Measurements from ENCODE around the gene ROM1. TPM values are rescaled to one million over a fixed set of nuclear protein-coding genes. Genes with fewer than 3 reads are reported as not detected.
A peak's percentile ranks its signal among the peaks of the same experiment; 100 is the strongest.
"Not testable (repeated sequence)": the region's sequence is repeated elsewhere in the genome, so short reads cannot be mapped to it uniquely, and the experiment has no call there.

The ROM1 gene
- total RNA-seq, 1 donor from 2014 or later, result 3.2 TPM

GRCh38 chr11:62616957-62617356 lies 3.9 kb downstream of the ROM1 start:
- H3K27me3 Mint-ChIP-seq (ENCODE audit: insufficient read depth); H3K9me3 Mint-ChIP-seq; intact Hi-C loops (cut with micrococcal nuclease); DNase-seq (ENCODE audit: low spot score); H3K4me3 Mint-ChIP-seq; H3K27ac Mint-ChIP-seq: not testable (repeated sequence)
- peaks cover 24% of the 10 kb centered on the region for H3K36me3 Mint-ChIP-seq (ENCODE audit: low read depth)
- peaks cover 35% of the 10 kb centered on the region for H3K4me1 Mint-ChIP-seq (ENCODE audit: low read depth)

GRCh38 chr11:62621027-62621566 lies 8.0 kb downstream of the ROM1 start:
- H3K9me3 Mint-ChIP-seq, result no peaks in the 10 kb centered on the region
- H3K36me3 Mint-ChIP-seq (ENCODE audit: low read depth), result peaks cover 35% of the 10 kb centered on the region
- intact Hi-C loops (cut with micrococcal nuclease), result loop anchor here (5.0 kb wide), 1 partner anchor 221 kb away; no protein-coding TSS in a partner anchor
- H3K27me3 Mint-ChIP-seq (ENCODE audit: insufficient read depth), result no peaks in the 10 kb centered on the region
- no peak for DNase-seq (ENCODE audit: low spot score)
- peaks cover 25% of the 10 kb centered on the region for H3K4me1 Mint-ChIP-seq (ENCODE audit: low read depth)
- H3K27ac Mint-ChIP-seq, result peak overlapping the region; percentile 92
- H3K4me3 Mint-ChIP-seq, result peak overlapping the region; percentile 95

- Mint-ChIP-seq H3K27me3 (ENCODE audit: insufficient read depth) (no peaks in the 10 kb centered on the region), H3K27ac (peak within 1 kb of the TSS; percentile 96), H3K36me3 (ENCODE audit: low read depth) (peaks cover 35% of the 10 kb centered on the region), H3K4me3 (peak within 1 kb of the TSS; percentile 95), H3K4me1 (ENCODE audit: low read depth) (peaks cover 25% of the 10 kb centered on the region), H3K9me3 (no peaks in the 10 kb centered on the region)
- intact Hi-C loops (cut with micrococcal nuclease), result loop anchor here (1.0 to 5.0 kb wide), 8 partner anchors 10 to 220 kb away; partner anchors contain the start of genes C11orf98, CSKMT, EML3 and GANAB
- DNase-seq (ENCODE audit: low spot score), result peak; percentile 96
These were observed 8.8 kb downstream of the ROM1 start, which contains the start of gene B3GAT3 for GRCh38 chr11:62621567-62622470. Gene B3GAT3 (minus strand): TSS chr11:62621986. CDS start chr11:62621947, 39 bp downstream.

GRCh38 chr11:62622476-62623089 lies 9.5 kb downstream of the ROM1 start:
- Mint-ChIP-seq H3K27me3 (ENCODE audit: insufficient read depth) (no peaks in the 10 kb centered on the region), H3K4me3 (peak overlapping the region; percentile 82), H3K27ac (peak overlapping the region; percentile 96), H3K4me1 (ENCODE audit: low read depth) (peaks cover 25% of the 10 kb centered on the region), H3K36me3 (ENCODE audit: low read depth) (peaks cover 38% of the 10 kb centered on the region), H3K9me3 (no peaks in the 10 kb centered on the region)
- intact Hi-C loops (cut with micrococcal nuclease), result loop anchor here (1.0 to 5.0 kb wide), 8 partner anchors 10 to 220 kb away; partner anchors contain the start of genes C11orf98, CSKMT, EML3 and GANAB
- no peak for DNase-seq (ENCODE audit: low spot score)

GRCh38 chr11:62627713-62628112 lies 14.7 kb downstream of the ROM1 start:
- Mint-ChIP-seq H3K27me3 (ENCODE audit: insufficient read depth) (no peaks in the 10 kb centered on the region), H3K4me1 (ENCODE audit: low read depth) (no peaks in the 10 kb centered on the region), H3K36me3 (ENCODE audit: low read depth) (peaks cover 62% of the 10 kb centered on the region), H3K9me3 (no peaks in the 10 kb centered on the region), H3K27ac (no peak overlapping the region), H3K4me3 (no peak overlapping the region)
- intact Hi-C loops (cut with micrococcal nuclease), result no loop called here
- DNase-seq (ENCODE audit: low spot score), result no peak

- no peak overlapping the region for H3K27ac Mint-ChIP-seq
- H3K4me3 Mint-ChIP-seq, result no peak overlapping the region
- H3K9me3 Mint-ChIP-seq, result no peaks in the 10 kb centered on the region
- no peak for DNase-seq (ENCODE audit: low spot score)
- H3K36me3 Mint-ChIP-seq (ENCODE audit: low read depth), result peaks cover 68% of the 10 kb centered on the region
- peaks cover 20% of the 10 kb centered on the region for H3K4me1 Mint-ChIP-seq (ENCODE audit: low read depth)
- H3K27me3 Mint-ChIP-seq (ENCODE audit: insufficient read depth), result no peaks in the 10 kb centered on the region
- intact Hi-C loops (cut with micrococcal nuclease), result no loop called here
These were observed 19.4 kb downstream of the ROM1 start for GRCh38 chr11:62632492-62632891.

- peak overlapping the region; percentile 71 for H3K4me3 Mint-ChIP-seq
- H3K9me3 Mint-ChIP-seq, result no peaks in the 10 kb centered on the region
- intact Hi-C loops (cut with micrococcal nuclease), result no loop called here
- no peaks in the 10 kb centered on the region for H3K27me3 Mint-ChIP-seq (ENCODE audit: insufficient read depth)
- peaks cover 39% of the 10 kb centered on the region for H3K4me1 Mint-ChIP-seq (ENCODE audit: low read depth)
- peaks cover 20% of the 10 kb centered on the region for H3K36me3 Mint-ChIP-seq (ENCODE audit: low read depth)
- DNase-seq (ENCODE audit: low spot score), result no peak
- no peak overlapping the region for H3K27ac Mint-ChIP-seq
These were observed 31.2 kb downstream of the ROM1 start for GRCh38 chr11:62644220-62644619.

GRCh38 chr11:62645671-62645945 lies 32.6 kb downstream of the ROM1 start:
- no peaks in the 10 kb centered on the region for H3K27me3 Mint-ChIP-seq (ENCODE audit: insufficient read depth)
- peaks cover 31% of the 10 kb centered on the region for H3K4me1 Mint-ChIP-seq (ENCODE audit: low read depth)
- no peak for DNase-seq (ENCODE audit: low spot score)
- no peaks in the 10 kb centered on the region for H3K9me3 Mint-ChIP-seq
- H3K36me3 Mint-ChIP-seq (ENCODE audit: low read depth), result peaks cover 15% of the 10 kb centered on the region
- peak overlapping the region; percentile 100 for H3K4me3 Mint-ChIP-seq
- intact Hi-C loops (cut with micrococcal nuclease), result no loop called here
- H3K27ac Mint-ChIP-seq, result peak overlapping the region; percentile 98

GRCh38 chr11:62645946-62646824 lies 33.1 kb downstream of the ROM1 start, which contains the start of gene GANAB:
Gene GANAB (minus strand): TSS chr11:62646613. CDS start chr11:62646599, 14 bp downstream.
- peaks cover 13% of the 10 kb centered on the region for H3K36me3 Mint-ChIP-seq (ENCODE audit: low read depth)
- no peaks in the 10 kb centered on the region for H3K27me3 Mint-ChIP-seq (ENCODE audit: insufficient read depth)
- peak within 1 kb of the TSS; percentile 98 for H3K27ac Mint-ChIP-seq
- no peaks in the 10 kb centered on the region for H3K9me3 Mint-ChIP-seq
- peak; percentile 97 for DNase-seq (ENCODE audit: low spot score)
- peaks cover 25% of the 10 kb centered on the region for H3K4me1 Mint-ChIP-seq (ENCODE audit: low read depth)
- H3K4me3 Mint-ChIP-seq, result peak within 1 kb of the TSS; percentile 100
- intact Hi-C loops (cut with micrococcal nuclease), result loop anchor here (1.0 kb wide), 12 partner anchors 19 to 210 kb away; partner anchors contain the start of genes C11orf98, CSKMT, EML3 and HNRNPUL2

GRCh38 chr11:62646825-62647608 lies 34.0 kb downstream of the ROM1 start:
- Mint-ChIP-seq H3K4me3 (peak overlapping the region; percentile 100), H3K27ac (peak overlapping the region; percentile 98), H3K36me3 (ENCODE audit: low read depth) (peaks cover 13% of the 10 kb centered on the region), H3K4me1 (ENCODE audit: low read depth) (peaks cover 24% of the 10 kb centered on the region), H3K27me3 (ENCODE audit: insufficient read depth) (no peaks in the 10 kb centered on the region), H3K9me3 (no peaks in the 10 kb centered on the region)
- intact Hi-C loops (cut with micrococcal nuclease), result loop anchor here (1.0 kb wide), 12 partner anchors 18 to 209 kb away; partner anchors contain the start of genes C11orf98, CSKMT, EML3 and HNRNPUL2
- no peak for DNase-seq (ENCODE audit: low spot score)

- Mint-ChIP-seq H3K36me3 (ENCODE audit: low read depth) (peaks cover 16% of the 10 kb centered on the region), H3K4me3 (peak overlapping the region; percentile 5), H3K9me3 (no peaks in the 10 kb centered on the region), H3K27me3 (ENCODE audit: insufficient read depth) (no peaks in the 10 kb centered on the region), H3K27ac (no peak overlapping the region), H3K4me1 (ENCODE audit: low read depth) (peaks cover 30% of the 10 kb centered on the region)
- intact Hi-C loops (cut with micrococcal nuclease), result no loop called here
- no peak for DNase-seq (ENCODE audit: low spot score)
These were observed 34.5 kb downstream of the ROM1 start for GRCh38 chr11:62647609-62648005.

All from activated T-helper 1 cell treated with anti-CD3 and anti-CD28 coated beads, Interleukin-12 subunit alpha, Interleukin-12 subunit beta, Interleukin-2, Interleukin-4 antibody, amounts not matched to agents 30 ng/mL and 10 ng/mL and 1 ng/mL, durations not matched to agents 14 hours and 24 hours and 36 hours (primary cell).